GM15510 (cell line): Measurements from ENCODE around the gene NEUROG3.

ENCODE experiments used
- POLR2A ChIP-seq: IDR thresholded peaks from 3 replicates; pipeline ENCODE4 v1.6.1; 2011; ENCODE audit warnings: borderline replicate concordance; ENCODE audit not compliant: insufficient read length; ENCODE audit errors: extremely low read depth

Gene NEUROG3

GRCh38 chr10:69558559-69558958 is 14.7 kb downstream of the NEUROG3 start:
- no peak for TF ChIP-seq POLR2A

- no peak for TF ChIP-seq POLR2A
Observed at GRCh38 chr10:69554611-69555010, 18.6 kb downstream of the NEUROG3 start.

DNA sequence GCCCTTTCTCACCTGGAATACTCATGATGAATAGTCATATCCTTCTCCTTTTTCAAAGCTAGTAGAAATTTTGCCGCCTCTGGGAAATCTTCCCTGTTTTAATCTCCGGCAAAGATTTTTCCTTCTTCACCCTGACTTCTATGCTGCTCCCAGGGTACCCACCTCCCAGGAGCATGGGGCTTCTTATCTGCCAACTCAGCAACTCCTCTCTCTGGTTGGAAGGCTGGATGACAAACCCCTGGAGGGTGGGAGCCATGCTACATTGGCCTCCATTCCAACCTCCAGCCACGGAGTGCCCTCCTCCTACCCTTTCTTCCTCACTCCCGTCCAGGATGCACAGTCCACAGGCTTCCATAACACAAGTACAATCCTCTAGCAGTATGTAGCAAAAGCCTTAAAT is 19.9 kb downstream of the NEUROG3 start:
- no peak for TF ChIP-seq POLR2A

GRCh38 chr10:69552268-69552667 is 21.0 kb downstream of the NEUROG3 start:
- TF ChIP-seq POLR2A = no peak

DNA sequence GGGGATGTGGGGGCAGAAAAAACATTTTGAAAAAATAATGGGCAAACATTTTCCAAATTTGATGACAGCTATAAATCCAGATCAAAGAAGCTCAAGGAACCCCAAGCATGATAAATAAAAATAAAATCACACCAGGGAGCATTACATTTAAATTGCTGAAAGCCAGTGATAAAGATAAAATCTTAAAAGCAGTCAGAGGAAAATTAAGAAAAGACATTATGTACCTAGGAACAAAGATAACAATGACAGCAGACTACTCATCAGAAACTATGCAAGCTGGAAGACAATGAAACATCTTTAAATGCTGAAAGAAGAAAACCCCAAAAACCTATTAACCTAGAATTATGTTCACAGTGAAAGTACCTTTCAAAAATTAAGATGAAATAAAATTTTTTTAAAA is 23.3 kb downstream of the NEUROG3 start:
- TF ChIP-seq POLR2A = no peak

DNA sequence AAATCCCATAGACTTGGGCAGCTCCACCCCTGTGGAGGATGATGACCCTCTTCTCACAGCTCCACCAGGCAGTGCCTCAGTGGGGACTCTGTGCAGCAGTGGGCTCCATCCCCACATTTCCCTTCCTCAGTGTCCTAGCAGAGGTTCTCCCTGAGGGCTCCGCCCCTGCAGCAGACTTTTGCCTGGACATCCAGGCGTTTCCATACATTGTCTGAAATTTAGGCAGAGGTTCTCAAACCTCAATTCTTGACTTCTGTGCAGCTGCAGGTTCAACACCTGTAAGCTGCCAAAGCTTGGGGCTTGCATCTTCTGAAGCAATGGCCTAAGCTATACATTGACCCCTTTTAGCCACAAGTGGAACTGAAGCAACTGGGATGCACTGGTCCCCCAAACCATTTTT is 31.8 kb downstream of the NEUROG3 start:
- TF ChIP-seq POLR2A = no peak

- no peak for TF ChIP-seq POLR2A
Observed at GRCh38 chr10:69538461-69538860, 34.8 kb downstream of the NEUROG3 start.

GRCh38 chr10:69537449-69537848 is 35.8 kb downstream of the NEUROG3 start:
- no peak for TF ChIP-seq POLR2A

DNA sequence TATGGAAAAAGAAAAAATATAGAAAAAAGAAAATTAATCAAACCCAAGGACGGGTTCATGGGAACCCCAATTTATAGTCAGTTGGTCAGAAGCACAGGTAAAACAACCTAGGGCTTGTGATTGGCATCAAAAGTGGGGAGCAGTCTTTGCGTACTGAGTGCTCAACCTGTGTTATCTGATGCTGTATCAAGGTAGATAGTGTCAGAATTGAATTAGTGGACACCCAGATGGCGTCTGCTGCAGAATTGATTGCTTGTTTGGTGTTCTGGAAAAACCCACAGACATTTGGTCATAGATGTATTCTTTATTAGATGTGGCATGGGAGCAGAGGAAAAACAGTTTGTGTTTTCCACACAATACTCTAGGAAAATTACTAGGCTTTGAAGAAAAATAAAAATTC is 39.6 kb downstream of the NEUROG3 start:
- no peak for TF ChIP-seq POLR2A

GRCh38 chr10:69527961-69528360 is 45.3 kb downstream of the NEUROG3 start:
- TF ChIP-seq POLR2A = no peak
